KMS-11 (cell line): ENCODE data around the gene RPL27A.

Experiments
- H2AFZ ChIP-seq: fragments of 200-600 bp; sonication (generic); 2 replicates; pipeline ENCODE4 v1.6.1; 2016; ENCODE audit warnings: antibody characterized with exemption, mixed run types, low read depth
- H3K27ac ChIP-seq: fragments of 200-600 bp; sonication (generic); 2 replicates; pipeline ENCODE4 v1.6.1; 2016; ENCODE audit warnings: mild to moderate bottlenecking, mixed run types
- H3K27me3 ChIP-seq: fragments of 200-600 bp; sonication (generic); 2 replicates; pipeline ENCODE4 v1.6.1; 2017; ENCODE audit warnings: mild to moderate bottlenecking, low read depth, mixed run types, moderate library complexity; ENCODE audit not compliant: insufficient read depth
- H3K36me3 ChIP-seq: fragments of 200-600 bp; sonication (generic); 2 replicates; pipeline ENCODE4 v1.6.1; 2017; ENCODE audit warnings: mild to moderate bottlenecking, mixed run types; ENCODE audit not compliant: insufficient read depth
- H3K4me1 ChIP-seq: fragments of 200-600 bp; sonication (generic); 2 replicates; pipeline ENCODE4 v1.6.1; 2016; ENCODE audit warnings: mild to moderate bottlenecking, low read depth, mixed run types; ENCODE audit not compliant: poor library complexity, severe bottlenecking
- H3K4me2 ChIP-seq: fragments of 200-600 bp; sonication (generic); 2 replicates; pipeline ENCODE4 v1.7.0; 2016; ENCODE audit warnings: mild to moderate bottlenecking, mixed run types
- H3K4me3 ChIP-seq: fragments of 200-600 bp; sonication (generic); IDR thresholded peaks from 2 replicates; pipeline ENCODE4 v1.6.1; 2017; ENCODE audit warnings: low read depth, low read length, mixed read lengths; ENCODE audit not compliant: insufficient read depth
- H3K79me2 ChIP-seq: fragments of 200-600 bp; sonication (generic); 2 replicates; pipeline ENCODE4 v1.6.1; 2016; ENCODE audit warnings: low read depth, mixed run types; ENCODE audit not compliant: insufficient read depth
- H3K9ac ChIP-seq: fragments of 200-600 bp; sonication (generic); 2 replicates; pipeline ENCODE4 v1.6.1; 2016; ENCODE audit warnings: mild to moderate bottlenecking, mixed run types
- H4K20me1 ChIP-seq: fragments of 200-600 bp; sonication (generic); 2 replicates; pipeline ENCODE4 v1.6.1; 2016; ENCODE audit warnings: mild to moderate bottlenecking, mixed run types; ENCODE audit not compliant: insufficient read depth
- CTCF ChIP-seq: fragments of 200-600 bp; sonication (generic); conservative IDR thresholded peaks from 2 replicates; pipeline ENCODE4 v1.6.1; 2017; ENCODE audit warnings: low read depth, mild to moderate bottlenecking, antibody characterized with exemption, low read length, moderate library complexity, mixed read lengths

Gene RPL27A

GRCh38 chr11:8705146-8705545 is 22.6 kb downstream of the RPL27A start:
- no peak overlapping the region for H3K4me3 ChIP-seq
- H3K36me3 ChIP-seq, result no peaks in the 10 kb centered on the region
- H3K4me1 ChIP-seq, result no peaks in the 10 kb centered on the region
- no peaks in the 10 kb centered on the region for H4K20me1 ChIP-seq
- H3K4me2 ChIP-seq, result no peak overlapping the region
- TF ChIP-seq CTCF, result no peak
- no peak overlapping the region for H3K9ac ChIP-seq
- no peak overlapping the region for H2AFZ ChIP-seq
- H3K27me3 ChIP-seq, result no peaks in the 10 kb centered on the region
- no peak overlapping the region for H3K27ac ChIP-seq
- H3K79me2 ChIP-seq, result no peaks in the 10 kb centered on the region

- H4K20me1 ChIP-seq, result no peaks in the 10 kb centered on the region
- no peaks in the 10 kb centered on the region for H3K36me3 ChIP-seq
- no peak overlapping the region for H3K4me3 ChIP-seq
- no peak overlapping the region for H3K27ac ChIP-seq
- TF ChIP-seq CTCF, result no peak
- H3K4me2 ChIP-seq, result no peak overlapping the region
- no peak overlapping the region for H2AFZ ChIP-seq
- H3K79me2 ChIP-seq, result no peaks in the 10 kb centered on the region
- no peaks in the 10 kb centered on the region for H3K4me1 ChIP-seq
- no peak overlapping the region for H3K9ac ChIP-seq
- H3K27me3 ChIP-seq, result no peaks in the 10 kb centered on the region
Observed at GRCh38 chr11:8706673-8707432, 24.3 kb downstream of the RPL27A start.

- no peaks in the 10 kb centered on the region for H3K79me2 ChIP-seq
- H3K9ac ChIP-seq, result no peak overlapping the region
- H3K4me1 ChIP-seq, result no peaks in the 10 kb centered on the region
- no peaks in the 10 kb centered on the region for H3K27me3 ChIP-seq
- H3K4me3 ChIP-seq, result no peak overlapping the region
- H3K4me2 ChIP-seq, result no peak overlapping the region
- H2AFZ ChIP-seq, result no peak overlapping the region
- H3K27ac ChIP-seq, result no peak overlapping the region
- TF ChIP-seq CTCF, result no peak
- H4K20me1 ChIP-seq, result no peaks in the 10 kb centered on the region
- no peaks in the 10 kb centered on the region for H3K36me3 ChIP-seq
Observed at GRCh38 chr11:8707541-8708191, 25.1 kb downstream of the RPL27A start.

- H4K20me1 ChIP-seq, result no peaks in the 10 kb centered on the region
- H3K4me2 ChIP-seq, result no peak overlapping the region
- H2AFZ ChIP-seq, result no peak overlapping the region
- H3K36me3 ChIP-seq, result no peaks in the 10 kb centered on the region
- TF ChIP-seq CTCF, result no peak
- H3K4me1 ChIP-seq, result no peaks in the 10 kb centered on the region
- H3K27me3 ChIP-seq, result no peaks in the 10 kb centered on the region
- no peak overlapping the region for H3K4me3 ChIP-seq
- no peak overlapping the region for H3K27ac ChIP-seq
- H3K9ac ChIP-seq, result no peak overlapping the region
- H3K79me2 ChIP-seq, result no peaks in the 10 kb centered on the region
Observed at GRCh38 chr11:8709002-8709672, 26.5 kb downstream of the RPL27A start.
